ENCODE measurements around the gene TAS2R50.

Gene TAS2R50

GRCh38 chr12:10952645-10953044, 34.1 kb downstream of the TAS2R50 start:
- DNase-seq (ENCODE audit: low read depth) = no peak

GRCh38 chr12:10943167-10943566, 43.5 kb downstream of the TAS2R50 start:
- no peak for DNase-seq (ENCODE audit: low read depth)

- no peak for DNase-seq (ENCODE audit: low read depth)
Measured at GRCh38 chr12:10941916-10942607, 44.6 kb downstream of the TAS2R50 start.

GRCh38 chr12:10941369-10941768, 45.3 kb downstream of the TAS2R50 start:
- no peak for DNase-seq (ENCODE audit: low read depth)

GRCh38 chr12:10940389-10940788, 46.3 kb downstream of the TAS2R50 start:
- DNase-seq (ENCODE audit: low read depth) = no peak

GRCh38 chr12:10939163-10939562, 47.5 kb downstream of the TAS2R50 start, which contains the start of gene TAS2R14:
TSS of gene TAS2R14 (minus strand) at chr12:10939263. CDS start at chr12:10939207, 56 bp downstream.
- DNase-seq (ENCODE audit: low read depth) = no peak

GRCh38 chr12:10936506-10936905, 50.2 kb downstream of the TAS2R50 start:
- DNase-seq (ENCODE audit: low read depth) = no peak
